ENCODE measurements around the gene RASSF8. TPM values are rescaled to one million over a fixed set of nuclear protein-coding genes. Genes with fewer than 3 reads are reported as not detected.

Gene RASSF8
- total and polyA plus RNA-seq, 2 of the 8 experiments (the other 6 are each of a cell fraction or from before 2014, with no cell fraction given), result 6.4 to 46.7 TPM

DNA sequence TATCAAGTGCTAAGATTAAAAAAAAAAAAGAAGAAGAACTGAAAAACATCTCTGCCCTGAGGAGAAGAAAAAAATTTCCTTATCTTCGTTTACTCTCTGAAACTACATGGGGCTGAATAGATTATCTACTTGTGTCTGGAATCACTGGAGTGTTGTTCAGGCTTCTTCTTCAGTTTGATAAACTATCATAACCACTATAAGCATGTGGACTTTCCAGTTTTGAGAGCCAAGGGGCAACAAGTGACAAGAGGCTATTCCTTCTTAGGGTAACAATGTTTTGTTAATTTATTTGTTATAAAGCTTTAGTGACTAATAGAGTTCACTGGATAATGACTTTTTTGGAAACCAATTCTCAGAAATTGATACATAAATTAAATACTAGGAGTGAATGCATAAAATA, 19.9 kb upstream of the RASSF8 start:
- ChIA-PET POLR2A (ENCODE audit: partially characterized antibody) (no interaction called here), CTCF (ENCODE audit: partially characterized antibody) (interaction anchor here (0.6 kb wide), 1 partner anchor 215 kb away, joined by 3 read pairs; no protein-coding TSS in a partner anchor)
- Histone ChIP-seq H3K9me3 (ENCODE audit: insufficient read depth in 2 of 2, low read depth in 1 of 2, low read length in 1 of 2) (no peaks in the 10 kb centered on the region), H2BK20ac (ENCODE audit: low read length) (no peak overlapping the region), H3K79me1 (ENCODE audit: low read depth, low read length) (no peaks in the 10 kb centered on the region), H3K79me2 (ENCODE audit: control insufficient read depth in 1 of 2, insufficient read depth in 2 of 2, low read length in 2 of 2) (no peaks in the 10 kb centered on the region), H3K56ac (replicated peaks; ENCODE audit: insufficient read length, low read depth, low read length) (no peak overlapping the region), H2BK5ac (ENCODE audit: low read depth, low read length) (no peak overlapping the region), H4K20me1 (replicated peaks in 1 of 2; ENCODE audit: control insufficient read depth in 1 of 2, insufficient read depth in 2 of 2, low read length in 2 of 2) (no peaks in the 10 kb centered on the region), H2AFZ (ENCODE audit: low read length) (no peak overlapping the region), H3K23ac (ENCODE audit: insufficient read length) (no peak overlapping the region), H3K9ac (replicated peaks in 1 of 4; ENCODE audit: extremely low read depth in 1 of 4, low read depth in 3 of 4, low read length in 3 of 4) (no peak overlapping the region), H3K4me2 (ENCODE audit: insufficient read depth in 1 of 2, low read depth in 2 of 2, low read length in 2 of 2) (no peak overlapping the region), H4K8ac (ENCODE audit: extremely low read depth, insufficient read depth, low read length) (no peak overlapping the region), H3K4ac (replicated peaks; ENCODE audit: insufficient read length, low read depth, low read length) (no peak overlapping the region), H2AK5ac (ENCODE audit: low read depth, low read length) (no peak overlapping the region), H2BK12ac (ENCODE audit: low read depth, low read length) (no peak overlapping the region), H4K5ac (ENCODE audit: insufficient read length, low read depth, low read length) (no peak overlapping the region), H3K27me3 (replicated peaks in 1 of 4; ENCODE audit: control insufficient read depth in 3 of 4, extremely low read depth in 1 of 4, insufficient read depth in 3 of 4, low read length in 3 of 4) (no peaks in the 10 kb centered on the region), H3K18ac (ENCODE audit: extremely low read depth, low read length) (no peak overlapping the region), H3K36me3 (ENCODE audit: control insufficient read depth in 2 of 4, insufficient read depth in 4 of 4, low read length in 3 of 4) (no peaks in the 10 kb centered on the region), H3K4me1 (replicated peaks in 1 of 4; ENCODE audit: control insufficient read depth in 3 of 4, insufficient read depth in 4 of 4, low read length in 3 of 4) (no peaks in the 10 kb centered on the region), H2BK120ac (replicated peaks; ENCODE audit: low read depth, low read length) (no peak overlapping the region), H3K4me3 (ENCODE audit: extremely low read depth in 1 of 4, insufficient read depth in 2 of 4, low read depth in 3 of 4, low read length in 4 of 4) (no peak overlapping the region), H3K27ac (ENCODE audit: low read depth, low read length) (no peak overlapping the region), H3K14ac (ENCODE audit: insufficient read length) (no peak overlapping the region), H2BK15ac (ENCODE audit: low read length) (no peak overlapping the region), H3K23me2 (ENCODE audit: low read depth, low read length) (no peaks in the 10 kb centered on the region), H4K91ac (replicated peaks; ENCODE audit: insufficient read length, low read length) (no peak overlapping the region)
- 90% methylated on average over 1 of the region's 1 CpG; no CpG with 5 or more reads in 1 of the 2 experiments for WGBS, 2 experiments (ENCODE audit: extremely low coverage in 1 of 2, insufficient coverage in 1 of 2, insufficient read length in 1 of 2, insufficient replicate concordance in 2 of 2, low coverage in 1 of 2, low lambda C conversion rate in 2 of 2, missing lambda C conversion rate in 1 of 2)
- FAIRE-seq (no peak), DNase-seq (ENCODE audit: low read depth in 1 of 2, low spot score in 2 of 2) (no peak)
- TF ChIP-seq JUN (IDR thresholded peaks at IDR 0.05; ENCODE audit: low read depth, low read length), result no peak
- TF ChIP-seq KDM5A (IDR thresholded peaks at IDR 0.05; ENCODE audit: low read length), result no peak
- TF ChIP-seq BCL11A (IDR thresholded peaks at IDR 0.05; ENCODE audit: low read depth in 2 of 2, low read length in 2 of 2), result no peak
- TF ChIP-seq RFX5 (IDR thresholded peaks at IDR 0.05; ENCODE audit: borderline replicate concordance, low read depth, low read length), result no peak
- TF ChIP-seq SAP30 (IDR thresholded peaks at IDR 0.05; ENCODE audit: insufficient read depth, insufficient replicate concordance, low read length), result no peak
- TF ChIP-seq HDAC2 (IDR thresholded peaks at IDR 0.05; ENCODE audit: borderline replicate concordance in 1 of 2, low read depth in 2 of 2, low read length in 2 of 2), result no peak
- TF ChIP-seq NANOG (IDR thresholded peaks at IDR 0.05; ENCODE audit: insufficient read depth, low read depth, low read length, poor library complexity, severe bottlenecking), result no peak
- TF ChIP-seq BACH1 (IDR thresholded peaks at IDR 0.05; ENCODE audit: low read length), result no peak
- TF ChIP-seq FOSL1 (IDR thresholded peaks at IDR 0.05; ENCODE audit: insufficient read depth, low read depth, low read length), result no peak
